Choroid plexus epithelial cell (primary cell): ENCODE data around the gene MYO1D.
A peak's percentile ranks its signal among the peaks of the same experiment; 100 is the strongest.
"Not testable (repeated sequence)": the region's sequence is repeated elsewhere in the genome, so short reads cannot be mapped to it uniquely, and the experiment has no call there.

Source experiments
- DNase-seq: peaks from one replicate; pipeline ENCODE4 v3.0.0-alpha.2; 2010; ENCODE audit warnings: low read depth
- H3K4me3 ChIP-seq: 2 replicates; pipeline ENCODE4 v1.5.1; 2011; ENCODE audit warnings: low read depth, mild to moderate bottlenecking, control low read depth, low read length, moderate library complexity
- CTCF ChIP-seq: conservative IDR thresholded peaks from 2 replicates; pipeline ENCODE4 v1.5.1; 2011; ENCODE audit warnings: low read depth, mild to moderate bottlenecking, control low read depth, inconsistent platforms, low read length, moderate library complexity

The MYO1D gene

DNA sequence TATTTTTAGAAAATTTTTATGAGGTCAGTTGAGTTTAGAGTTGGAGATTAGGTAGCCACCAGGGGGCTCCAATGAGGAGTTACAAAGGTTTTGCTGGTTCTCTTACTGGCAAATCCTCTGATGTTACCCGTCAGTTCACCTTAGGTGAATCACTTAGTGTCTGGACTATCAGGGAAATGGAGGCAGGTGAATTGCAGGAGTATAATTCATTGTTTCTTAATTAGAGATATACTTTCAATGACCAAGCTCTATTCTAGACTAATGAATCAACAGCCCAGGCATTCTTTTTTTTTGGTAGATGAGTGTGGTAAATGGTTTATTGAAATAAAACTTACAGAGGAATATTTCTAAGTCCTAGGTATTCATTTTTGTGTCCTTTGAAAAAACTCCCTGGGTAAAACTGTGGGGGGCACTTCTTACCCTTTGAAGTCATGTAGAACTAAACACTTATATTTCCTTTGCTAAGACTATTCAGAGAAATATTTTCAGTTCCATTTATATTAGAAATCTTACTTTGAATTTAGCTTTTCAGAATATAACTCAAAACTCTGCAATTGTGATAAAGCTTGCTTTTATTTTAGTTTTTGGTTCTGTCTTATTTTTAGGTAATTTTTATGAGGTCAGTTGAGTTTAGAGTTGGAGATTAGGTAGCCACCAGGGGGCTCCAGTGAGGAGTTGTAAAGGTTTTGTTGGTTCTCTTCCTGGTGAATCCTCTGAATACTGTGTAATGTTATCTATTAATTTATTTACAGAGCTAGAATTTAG, 414.9 kb downstream of the MYO1D start:
- peak; percentile 66 for TF ChIP-seq CTCF
- peak; percentile 81 for DNase-seq
- H3K4me3 ChIP-seq = no peak overlapping the region

DNA sequence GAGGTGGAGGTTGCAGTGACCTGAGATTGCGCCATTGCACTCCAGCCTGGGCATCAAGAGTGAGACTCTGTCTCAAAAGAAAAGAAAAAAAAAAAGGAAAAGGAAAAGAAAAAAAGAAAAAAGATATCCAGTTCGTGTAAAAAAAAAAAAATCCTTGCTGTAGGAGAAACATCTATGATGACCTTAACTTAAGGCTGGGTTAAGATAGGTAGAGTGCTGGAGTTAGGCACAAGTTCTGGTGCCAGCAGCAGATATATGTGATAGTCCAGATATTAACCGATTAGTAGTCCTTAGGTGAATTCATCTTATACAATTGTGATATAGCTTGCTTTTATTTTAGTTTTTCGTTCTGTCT, 415.4 kb downstream of the MYO1D start:
- no peak overlapping the region for H3K4me3 ChIP-seq
- TF ChIP-seq CTCF = no peak
- no peak for DNase-seq

- no peak overlapping the region for H3K4me3 ChIP-seq
- DNase-seq = no peak
- TF ChIP-seq CTCF = no peak
Measured at GRCh38 chr17:32460054-32460453, 416.9 kb downstream of the MYO1D start.

DNA sequence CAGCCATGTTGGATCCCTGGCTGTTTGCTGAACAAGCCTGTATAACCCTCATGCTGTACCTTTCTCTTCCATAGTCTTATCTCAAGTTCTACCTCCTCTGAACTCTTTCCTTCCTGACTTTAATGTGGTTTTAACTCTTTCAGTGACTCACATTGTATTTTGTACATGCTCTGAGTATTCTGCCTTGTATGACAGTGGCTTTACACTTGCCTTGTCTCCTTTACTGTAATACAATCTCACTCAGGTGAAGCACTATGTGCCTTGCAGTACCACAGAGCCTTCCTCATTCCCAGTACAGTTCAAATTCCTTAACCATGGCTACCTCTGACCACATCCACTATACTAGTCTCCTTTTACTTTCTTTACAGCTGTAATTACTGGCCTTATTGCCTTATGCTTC, 418.6 kb downstream of the MYO1D start:
- no peak for DNase-seq
- TF ChIP-seq CTCF = no peak
- no peak overlapping the region for H3K4me3 ChIP-seq

DNA sequence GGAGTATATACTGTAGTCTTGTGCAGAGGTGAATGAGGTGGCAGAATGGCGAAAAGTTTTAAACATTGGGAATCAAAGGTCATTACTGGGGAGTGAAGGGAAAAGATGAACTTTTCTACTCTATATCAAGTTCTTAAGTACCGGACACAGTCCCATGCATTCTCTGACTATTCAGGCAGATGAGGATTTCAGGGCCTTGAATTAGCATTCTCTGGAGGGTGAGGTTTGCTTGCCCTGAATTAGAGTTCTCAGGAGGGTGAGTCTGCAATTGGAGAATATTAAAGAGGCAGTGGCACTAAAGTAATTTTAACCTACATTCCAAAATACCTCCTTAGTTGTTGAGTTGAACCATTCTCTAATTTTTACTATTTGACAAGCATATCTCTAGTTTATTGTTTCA, 423.6 kb downstream of the MYO1D start:
- TF ChIP-seq CTCF = no peak

DNA sequence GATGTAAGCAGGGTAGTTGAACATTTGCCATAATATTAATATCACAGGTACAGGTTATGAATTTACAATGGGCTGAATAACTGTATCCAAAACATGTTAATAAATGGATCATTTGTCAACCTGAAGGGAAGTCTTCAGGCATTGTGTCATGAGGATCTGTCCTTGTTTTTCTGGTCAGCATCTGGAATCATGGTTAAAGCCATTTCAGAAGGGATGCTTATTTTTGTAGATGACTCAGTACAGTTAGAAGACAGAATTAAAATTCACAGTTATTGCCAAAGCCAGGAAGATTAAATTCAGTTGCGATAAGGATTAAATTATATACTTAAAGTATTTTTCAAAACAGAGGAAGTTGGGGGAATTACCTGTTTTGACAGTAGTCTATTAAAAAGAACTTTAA, 424.6 kb downstream of the MYO1D start:
- TF ChIP-seq CTCF = no peak
- H3K4me3 ChIP-seq = no peak overlapping the region
- no peak for DNase-seq

More for the DNA sequence above, 423.6 kb downstream of the MYO1D start:
- no peak for DNase-seq
- H3K4me3 ChIP-seq = no peak overlapping the region

- H3K4me3 ChIP-seq = no peak overlapping the region
- TF ChIP-seq CTCF = no peak
- DNase-seq = no peak
Measured at GRCh38 chr17:32451879-32452278, 425.0 kb downstream of the MYO1D start.

DNA sequence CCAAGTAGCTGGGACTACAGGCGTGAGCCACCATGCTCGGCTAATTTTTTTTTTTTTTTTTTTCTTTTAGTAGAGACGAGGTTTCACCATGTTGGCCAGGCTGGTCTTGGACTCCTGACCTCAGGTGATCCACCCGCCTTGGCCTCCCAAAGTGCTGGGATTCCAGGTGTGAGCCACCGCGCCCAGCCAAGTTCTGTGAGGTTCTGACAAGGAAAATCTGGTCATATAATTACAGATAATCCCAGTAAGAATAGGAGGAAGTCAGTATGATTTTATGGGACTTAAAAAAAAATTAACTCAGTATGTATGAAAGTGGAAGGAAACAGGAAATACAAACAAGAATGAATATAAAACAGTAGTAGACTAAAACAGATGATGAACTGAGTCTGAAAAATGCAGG, 426.5 kb downstream of the MYO1D start:
- DNase-seq, H3K4me3 ChIP-seq: not testable (repeated sequence)
